Osteocyte (in vitro differentiated cells): ENCODE data around the gene NPC1L1. TPM values are rescaled to one million over a fixed set of nuclear protein-coding genes. Genes with fewer than 3 reads are reported as not detected.

ENCODE experiments used
- DNase-seq: peaks from one replicate; pipeline ENCODE4 v3.0.0; 2021; ENCODE audit warnings: mixed read lengths; ENCODE audit not compliant: unreplicated experiment; ENCODE audit errors: extremely low spot score
- H3K27ac Mint-ChIP-seq: one replicate; pipeline ENCODE4 v1.8.0; 2021; ENCODE audit warnings: mild to moderate bottlenecking, mixed read lengths; ENCODE audit not compliant: unreplicated experiment
- H3K27me3 Mint-ChIP-seq: one replicate; pipeline ENCODE4 v1.8.0; 2021; ENCODE audit warnings: mixed read lengths; ENCODE audit not compliant: unreplicated experiment
- H3K36me3 Mint-ChIP-seq: one replicate; pipeline ENCODE4 v1.8.0; 2021; ENCODE audit warnings: mixed read lengths; ENCODE audit not compliant: unreplicated experiment
- H3K4me1 Mint-ChIP-seq: one replicate; pipeline ENCODE4 v1.8.0; 2021; ENCODE audit warnings: mixed read lengths; ENCODE audit not compliant: unreplicated experiment
- H3K4me3 Mint-ChIP-seq: one replicate; pipeline ENCODE4 v1.8.0; 2021; ENCODE audit warnings: mild to moderate bottlenecking, moderate library complexity, mixed read lengths; ENCODE audit not compliant: unreplicated experiment
- H3K9me3 Mint-ChIP-seq: one replicate; pipeline ENCODE4 v1.8.0; 2021; ENCODE audit warnings: mixed read lengths; ENCODE audit not compliant: unreplicated experiment
- total RNA-seq: library from RNA; stranded (reverse); gene quantifications from 2 replicates; pipeline ENCODE4 v1.2.1, GENCODE V29; 2021
- TF ChIP-seq, protein P1 (sequence below): fragments of 200-600 bp; sonication (generic); IDR thresholded peaks from 2 replicates; pipeline ENCODE4 v1.5.0; 2021; ENCODE audit warnings: antibody characterized with exemption, mild to moderate bottlenecking, moderate library complexity

NPC1L1 gene
- total RNA-seq, 1 donor from 2014 or later = not detected

DNA sequence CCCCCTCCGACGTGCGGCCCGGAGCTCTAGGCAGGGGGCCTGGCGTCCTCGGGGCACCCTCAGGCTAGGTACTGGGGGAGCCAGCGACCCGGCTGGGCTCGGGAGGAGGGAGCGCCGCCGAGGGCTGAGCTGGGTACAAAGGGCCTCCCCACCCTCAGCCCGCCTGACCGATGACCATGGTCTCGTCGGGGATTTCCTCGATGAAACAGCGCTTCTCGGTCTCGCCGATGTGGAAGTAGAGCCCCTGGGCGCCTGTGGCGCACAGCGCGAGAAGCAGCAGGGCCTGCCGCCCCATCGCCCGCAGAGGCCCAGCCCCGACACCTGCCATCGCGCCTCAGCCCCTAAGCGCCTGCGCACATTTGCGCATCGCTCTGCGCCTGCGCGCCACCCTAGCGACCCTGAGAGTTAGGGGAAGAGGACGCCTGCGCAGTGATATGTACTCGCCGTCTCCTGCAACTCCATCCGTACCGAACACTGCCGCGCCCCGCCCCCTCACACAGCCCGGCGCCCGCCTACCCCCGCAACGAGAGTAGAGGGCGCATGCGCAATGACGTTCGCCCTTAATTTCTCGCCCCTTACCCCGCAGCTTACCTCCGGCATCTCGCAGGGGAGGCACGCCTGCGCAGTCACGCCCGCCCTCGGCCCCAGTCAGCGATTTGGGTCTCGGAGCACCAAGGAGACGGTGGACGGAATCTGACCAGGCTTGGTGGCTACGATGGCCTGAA is 40.9 kb upstream of the NPC1L1 start, which contains the start of gene TMED4:
Gene TMED4 (minus strand): TSS at position 353 of the 725 bp plus-strand sequence. CDS start 25 bp downstream, at position 328.
- Mint-ChIP-seq H3K27me3 (no peaks in the 10 kb centered on the region), H3K4me1 (peaks cover 24% of the 10 kb centered on the region), H3K4me3 (peak within 1 kb of the TSS; percentile 89), H3K9me3 (no peaks in the 10 kb centered on the region), H3K27ac (peak within 1 kb of the TSS; percentile 96), H3K36me3 (peaks cover 12% of the 10 kb centered on the region)
- DNase-seq = peak; percentile 100
- TF ChIP-seq, protein P1, sequence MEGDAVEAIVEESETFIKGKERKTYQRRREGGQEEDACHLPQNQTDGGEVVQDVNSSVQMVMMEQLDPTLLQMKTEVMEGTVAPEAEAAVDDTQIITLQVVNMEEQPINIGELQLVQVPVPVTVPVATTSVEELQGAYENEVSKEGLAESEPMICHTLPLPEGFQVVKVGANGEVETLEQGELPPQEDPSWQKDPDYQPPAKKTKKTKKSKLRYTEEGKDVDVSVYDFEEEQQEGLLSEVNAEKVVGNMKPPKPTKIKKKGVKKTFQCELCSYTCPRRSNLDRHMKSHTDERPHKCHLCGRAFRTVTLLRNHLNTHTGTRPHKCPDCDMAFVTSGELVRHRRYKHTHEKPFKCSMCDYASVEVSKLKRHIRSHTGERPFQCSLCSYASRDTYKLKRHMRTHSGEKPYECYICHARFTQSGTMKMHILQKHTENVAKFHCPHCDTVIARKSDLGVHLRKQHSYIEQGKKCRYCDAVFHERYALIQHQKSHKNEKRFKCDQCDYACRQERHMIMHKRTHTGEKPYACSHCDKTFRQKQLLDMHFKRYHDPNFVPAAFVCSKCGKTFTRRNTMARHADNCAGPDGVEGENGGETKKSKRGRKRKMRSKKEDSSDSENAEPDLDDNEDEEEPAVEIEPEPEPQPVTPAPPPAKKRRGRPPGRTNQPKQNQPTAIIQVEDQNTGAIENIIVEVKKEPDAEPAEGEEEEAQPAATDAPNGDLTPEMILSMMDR = no peak

DNA sequence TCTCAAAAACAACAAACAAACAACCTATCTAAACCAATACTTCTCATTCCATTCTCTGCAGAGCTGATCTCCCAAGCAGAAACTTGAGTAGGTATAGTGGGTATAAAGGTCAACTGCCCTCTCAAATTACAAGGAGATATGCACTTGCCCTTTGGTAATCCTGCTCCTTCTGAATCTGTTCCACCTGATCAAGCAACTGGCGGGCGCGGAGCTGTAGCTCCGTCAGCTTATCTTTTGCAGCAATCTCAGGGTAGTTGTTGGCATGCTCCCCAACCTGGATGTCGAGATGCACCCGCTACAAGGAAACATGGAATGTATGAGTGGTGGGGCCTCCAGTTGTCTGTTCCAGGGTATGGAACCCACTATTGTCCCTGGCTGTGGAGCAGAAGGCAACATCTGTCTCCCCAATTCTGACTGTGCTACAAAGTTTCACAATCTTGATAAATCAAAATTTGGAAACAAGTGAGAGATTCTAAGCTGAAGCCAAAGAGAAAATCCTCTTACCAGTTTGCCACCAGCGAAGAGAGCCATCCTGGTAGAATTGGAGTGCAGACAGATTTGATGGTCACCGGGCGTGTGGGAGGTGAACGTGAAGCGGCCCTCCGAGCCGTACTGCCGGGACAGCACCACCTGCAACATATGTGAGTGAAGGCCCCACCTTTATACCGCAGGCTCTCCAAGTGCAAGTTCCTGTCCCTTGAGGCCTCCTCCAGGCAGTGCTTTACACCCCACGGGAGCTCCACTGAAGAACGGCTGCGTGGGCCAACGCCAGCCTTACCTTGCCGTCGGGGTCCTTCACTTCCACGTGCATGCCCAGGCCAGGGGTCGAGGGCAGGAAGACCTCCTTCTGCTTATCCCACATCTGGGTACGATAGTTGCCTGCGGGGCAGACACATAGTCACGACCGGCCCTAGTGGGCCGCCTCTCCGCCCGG is 40.1 kb upstream of the NPC1L1 start:
- H3K27me3 Mint-ChIP-seq = no peaks in the 10 kb centered on the region
- TF ChIP-seq, protein P1 = no peak
- no peaks in the 10 kb centered on the region for H3K9me3 Mint-ChIP-seq
- peak overlapping the region; percentile 57 for H3K27ac Mint-ChIP-seq
- peaks cover 13% of the 10 kb centered on the region for H3K36me3 Mint-ChIP-seq
- DNase-seq = no peak
- H3K4me3 Mint-ChIP-seq = peak overlapping the region; percentile 89
- H3K4me1 Mint-ChIP-seq = peaks cover 24% of the 10 kb centered on the region

DNA sequence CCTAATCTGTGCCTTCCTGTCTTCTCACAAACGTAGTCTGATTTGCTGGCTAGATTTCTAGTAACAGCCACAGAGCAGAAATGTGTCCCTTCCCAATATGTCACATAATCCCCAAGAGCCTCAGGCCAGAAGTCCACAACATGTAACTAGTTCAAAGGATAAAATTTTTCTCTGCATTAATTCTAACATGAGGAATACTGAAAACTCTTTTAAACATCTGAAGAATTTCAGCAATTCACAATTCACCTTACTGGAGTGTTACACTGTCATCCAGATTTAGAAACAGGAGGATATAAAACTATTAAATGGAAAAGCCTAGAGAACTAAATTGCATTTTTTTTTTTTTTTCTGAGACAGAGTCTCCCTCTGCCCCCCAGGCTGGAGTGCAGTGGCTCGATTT is 35.1 kb upstream of the NPC1L1 start:
- H3K36me3 Mint-ChIP-seq = peaks cover 32% of the 10 kb centered on the region
- DNase-seq = no peak
- H3K4me1 Mint-ChIP-seq = peaks cover 40% of the 10 kb centered on the region
- no peaks in the 10 kb centered on the region for H3K9me3 Mint-ChIP-seq
- no peak overlapping the region for H3K27ac Mint-ChIP-seq
- H3K4me3 Mint-ChIP-seq = no peak overlapping the region
- H3K27me3 Mint-ChIP-seq = no peaks in the 10 kb centered on the region
- TF ChIP-seq, protein P1 = no peak

DNA sequence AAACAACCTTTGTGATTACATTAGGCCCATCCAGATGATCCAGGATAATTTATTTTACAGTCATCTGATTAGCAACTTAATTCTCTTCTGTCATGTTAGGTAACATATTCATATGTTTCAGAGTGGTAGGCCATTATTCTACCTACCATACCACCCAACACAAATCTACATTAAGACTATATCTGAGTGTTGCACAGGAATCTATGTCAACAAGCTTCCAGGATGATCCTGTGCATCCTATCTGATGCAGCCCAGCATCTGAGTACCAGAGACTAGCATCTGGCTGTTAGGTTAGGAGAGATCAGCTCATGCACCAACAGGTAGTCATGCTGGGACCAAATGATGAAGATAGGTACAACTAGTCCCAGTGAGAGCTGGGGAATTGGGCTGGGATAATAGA is 33.9 kb upstream of the NPC1L1 start:
- TF ChIP-seq, protein P1 = no peak
- H3K4me1 Mint-ChIP-seq = peaks cover 35% of the 10 kb centered on the region
- no peaks in the 10 kb centered on the region for H3K9me3 Mint-ChIP-seq
- peak overlapping the region; percentile 96 for H3K4me3 Mint-ChIP-seq
- DNase-seq = no peak
- H3K36me3 Mint-ChIP-seq = peaks cover 31% of the 10 kb centered on the region
- H3K27me3 Mint-ChIP-seq = no peaks in the 10 kb centered on the region
- peak overlapping the region; percentile 52 for H3K27ac Mint-ChIP-seq
